Stimulated activated naive CD4-positive, alpha-beta T cell (primary cell): Measurements from ENCODE around the gene CDYL.
"Not testable (repeated sequence)": the region's sequence is repeated elsewhere in the genome, so short reads cannot be mapped to it uniquely, and the experiment has no call there.

Source experiments
- DNase-seq, 6 experiments: peaks; one replicate each; lab custom pipeline; 2025; lab: John Stamatoyannopoulos, UW

The CDYL gene

DNA sequence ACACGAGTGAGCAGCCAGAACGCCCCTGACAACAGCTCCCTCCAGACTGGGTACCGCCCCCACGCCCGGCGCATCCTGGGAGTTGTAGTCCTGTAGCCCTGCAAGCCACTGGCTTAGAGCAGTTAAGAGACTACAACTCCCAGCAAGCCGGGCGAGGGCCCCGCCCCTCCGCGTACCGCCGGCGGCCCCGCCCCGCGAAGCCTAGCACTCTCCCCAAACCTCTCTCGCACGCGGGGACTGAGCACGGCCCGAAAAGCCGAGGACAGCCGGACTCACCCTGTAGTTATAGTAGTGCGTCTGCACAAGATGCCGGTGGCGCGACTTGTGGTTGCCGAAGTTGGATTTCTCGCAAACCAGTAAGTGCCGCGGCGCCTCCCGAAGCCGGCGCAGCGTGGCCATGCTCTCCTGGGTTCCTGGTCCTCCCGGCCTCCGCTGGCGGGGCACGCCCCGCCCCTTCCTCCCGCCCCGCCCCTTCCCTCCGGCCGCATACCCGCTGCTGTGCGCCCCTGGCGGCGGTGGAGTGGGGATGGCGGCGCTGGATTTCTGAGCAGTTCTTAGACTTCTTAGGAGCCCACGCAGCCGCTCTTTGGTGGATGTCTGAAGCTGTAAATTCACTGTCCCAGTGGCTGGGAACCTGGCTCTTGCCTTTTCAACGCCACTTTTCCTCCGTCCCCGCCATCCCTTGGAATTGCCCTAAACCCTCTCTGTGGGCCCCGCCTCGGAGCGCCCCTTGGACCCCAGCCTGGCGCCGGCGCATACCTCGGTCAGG lies 227.6 kb downstream of the CDYL start, which contains the start of gene RPP40:
TSS of gene RPP40 (minus strand) at position 434 of the 769 bp plus-strand sequence. CDS start at position 399, 35 bp downstream.
- DNase-seq: peak; percentile 96 to 100 (median 99)

GRCh38 chr6:5004373-5005037 lies 228.3 kb downstream of the CDYL start:
- DNase-seq: no peak

DNA sequence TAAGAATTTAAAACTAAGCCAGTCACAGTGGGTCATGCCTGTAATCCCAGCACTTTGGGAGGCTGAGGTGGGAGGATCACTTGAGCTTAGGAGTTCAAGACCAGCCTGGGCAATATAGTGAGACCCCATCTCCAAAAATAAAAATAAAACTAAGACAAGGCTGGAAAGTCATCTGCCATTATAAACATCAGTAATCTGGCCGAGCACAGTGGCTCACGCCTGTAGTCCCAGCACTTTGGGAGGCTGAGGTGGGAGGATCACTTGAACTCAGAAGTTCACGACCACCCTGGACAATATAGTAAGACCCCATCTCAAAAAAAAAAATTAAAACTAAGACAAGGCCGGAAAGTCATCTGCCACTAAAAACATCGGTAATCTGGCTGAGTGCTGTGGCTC lies 228.8 kb downstream of the CDYL start:
- DNase-seq: not testable (repeated sequence)
